Measurements from ENCODE around the gene RCOR1. TPM values are rescaled to one million over a fixed set of nuclear protein-coding genes. Genes with fewer than 3 reads are reported as not detected.
"Not testable (repeated sequence)": the region's sequence is repeated elsewhere in the genome, so short reads cannot be mapped to it uniquely, and the experiment has no call there.

Gene RCOR1
- polyA plus RNA-seq, 2 of the 4 experiments (the other 2 are of a cell fraction) = 17.7 to 24.7 TPM

- H3K4me3 ChIP-seq = no peak overlapping the region
- no peak for DNase-seq (ENCODE audit: low read depth in 1 of 2, low spot score in 1 of 2)
- H3K4me1 ChIP-seq = no peaks in the 10 kb centered on the region
- FAIRE-seq = no peak
- no peak for TF ChIP-seq CBX2 (IDR thresholded peaks at IDR 0.05; ENCODE audit: borderline replicate concordance, low read depth)
- TF ChIP-seq CHD4 (IDR thresholded peaks at IDR 0.05; ENCODE audit: borderline replicate concordance) = no peak
- TF ChIP-seq MAX (IDR thresholded peaks at IDR 0.05) = no peak
- H3K4me2 ChIP-seq = no peak overlapping the region
- peak in 1 of 2 experiments; percentile 11; a peak in 1 of 6 replicates for ATAC-seq
- H3K27ac ChIP-seq = no peak overlapping the region
- WGBS (ENCODE audit: missing lambda C conversion rate) = 83% methylated on average over 21 of the region's 21 CpGs
- CTCF ChIA-PET = interaction anchor here (0.5 to 1.7 kb wide), 3 partner anchors 12 to 279 kb away, joined by 3 to 6 read pairs (median 5); no protein-coding TSS in a partner anchor
- POLR2A ChIA-PET = no interaction called here
- no peaks in the 10 kb centered on the region for H3K9me3 ChIP-seq
These were observed 168.2 kb downstream of the RCOR1 start for GRCh38 chr14:102760496-102761193.

GRCh38 chr14:102761206-102761605 lies 168.8 kb downstream of the RCOR1 start:
- WGBS (ENCODE audit: missing lambda C conversion rate) = 81% methylated on average over 15 of the region's 15 CpGs
- Histone ChIP-seq H3K4me3 (no peak overlapping the region), H3K27ac (no peak overlapping the region), H3K9me3 (no peaks in the 10 kb centered on the region), H3K4me1 (no peaks in the 10 kb centered on the region), H3K4me2 (no peak overlapping the region)
- ChIA-PET POLR2A (no interaction called here), CTCF (interaction anchor here (0.5 kb wide), 1 partner anchor 280 kb away, joined by 3 read pairs; no protein-coding TSS in a partner anchor)
- FAIRE-seq (no peak), ATAC-seq (no peak), DNase-seq (ENCODE audit: low read depth in 1 of 2, low spot score in 1 of 2) (no peak)
- no peak for TF ChIP-seq NFE2L2 (conservative IDR thresholded peaks at IDR 0.05; ENCODE audit: low read length)
- TF ChIP-seq RFX5 (IDR thresholded peaks at IDR 0.05) = no peak
- TF ChIP-seq FOSL2 (IDR thresholded peaks at IDR 0.05) = no peak
- no peak for TF ChIP-seq FOSL2 (CRISPR knock-in tag; IDR thresholded peaks at IDR 0.05)
- TF ChIP-seq HMGXB4 (CRISPR knock-in tag; IDR thresholded peaks at IDR 0.05; ENCODE audit: borderline replicate concordance) = no peak
- TF ChIP-seq ZSCAN20 (CRISPR knock-in tag; IDR thresholded peaks at IDR 0.05) = no peak
- no peak for TF ChIP-seq HEYL (CRISPR knock-in tag; IDR thresholded peaks at IDR 0.05)
- no peak for TF ChIP-seq PBX3 (IDR thresholded peaks at IDR 0.05)
- no peak for TF ChIP-seq NR3C1 (IDR thresholded peaks at IDR 0.05)
- no peak for TF ChIP-seq RARB (CRISPR knock-in tag; IDR thresholded peaks at IDR 0.05)
- no peak for TF ChIP-seq MAFK (IDR thresholded peaks at IDR 0.05; ENCODE audit: partially characterized antibody)
- no peak for TF ChIP-seq FOSB (CRISPR knock-in tag; IDR thresholded peaks at IDR 0.05)
- no peak for TF ChIP-seq RNF2 (IDR thresholded peaks at IDR 0.05; ENCODE audit: borderline replicate concordance, low read depth)
- TF ChIP-seq SMC3 (IDR thresholded peaks at IDR 0.05) = no peak
- no peak for TF ChIP-seq CHD4 (IDR thresholded peaks at IDR 0.05; ENCODE audit: borderline replicate concordance)

- TF ChIP-seq KDM5A (IDR thresholded peaks at IDR 0.05) (no peak), HOXB5 (CRISPR knock-in tag; IDR thresholded peaks at IDR 0.05) (no peak), CBX2 (IDR thresholded peaks at IDR 0.05; ENCODE audit: borderline replicate concordance, low read depth) (no peak), FOSB (CRISPR knock-in tag; IDR thresholded peaks at IDR 0.05) (no peak), EP300 (IDR thresholded peaks at IDR 0.05) (no peak), GATA3 (IDR thresholded peaks at IDR 0.05; ENCODE audit: borderline replicate concordance) (no peak), ELK1 (IDR thresholded peaks at IDR 0.05; ENCODE audit: low read depth, low read length) (no peak), CHD4 (IDR thresholded peaks at IDR 0.05; ENCODE audit: borderline replicate concordance) (no peak), REST (IDR thresholded peaks at IDR 0.05) (no peak)
- FAIRE-seq (no peak), ATAC-seq (peak in 1 of 2 experiments; percentile 25; a peak in 1 of 6 replicates), DNase-seq (ENCODE audit: low read depth in 1 of 2, low spot score in 1 of 2) (no peak)
- POLR2A ChIA-PET = no interaction called here
- Histone ChIP-seq H3K9me3 (no peaks in the 10 kb centered on the region), H3K4me3 (no peak overlapping the region), H3K27ac (no peak overlapping the region), H3K4me1 (no peaks in the 10 kb centered on the region), H3K4me2 (no peak overlapping the region)
- CTCF ChIA-PET = interaction anchor here (1.3 kb wide), 1 partner anchor 9 kb away, joined by 3 read pairs; no protein-coding TSS in a partner anchor
- WGBS (ENCODE audit: missing lambda C conversion rate) = 81% methylated on average over 11 of the region's 11 CpGs
These were observed 171.8 kb downstream of the RCOR1 start for GRCh38 chr14:102764220-102764671.

GRCh38 chr14:102765770-102766169 lies 173.3 kb downstream of the RCOR1 start:
- POLR2A ChIA-PET; H3K9me3 ChIP-seq; H3K4me1 ChIP-seq; FAIRE-seq; H3K4me3 ChIP-seq; ATAC-seq; H3K4me2 ChIP-seq; DNase-seq (ENCODE audit: low read depth in 1 of 2, low spot score in 1 of 2); H3K27ac ChIP-seq: not testable (repeated sequence)
- 81% methylated on average over 8 of the region's 8 CpGs for WGBS (ENCODE audit: missing lambda C conversion rate)
- CTCF ChIA-PET = interaction anchor here (1.2 to 1.3 kb wide), 2 partner anchors 7 to 9 kb away, joined by 3 read pairs; no protein-coding TSS in a partner anchor

All from A549 (cell line).